ENCODE results near the gene JAG2.

The JAG2 gene

DNA sequence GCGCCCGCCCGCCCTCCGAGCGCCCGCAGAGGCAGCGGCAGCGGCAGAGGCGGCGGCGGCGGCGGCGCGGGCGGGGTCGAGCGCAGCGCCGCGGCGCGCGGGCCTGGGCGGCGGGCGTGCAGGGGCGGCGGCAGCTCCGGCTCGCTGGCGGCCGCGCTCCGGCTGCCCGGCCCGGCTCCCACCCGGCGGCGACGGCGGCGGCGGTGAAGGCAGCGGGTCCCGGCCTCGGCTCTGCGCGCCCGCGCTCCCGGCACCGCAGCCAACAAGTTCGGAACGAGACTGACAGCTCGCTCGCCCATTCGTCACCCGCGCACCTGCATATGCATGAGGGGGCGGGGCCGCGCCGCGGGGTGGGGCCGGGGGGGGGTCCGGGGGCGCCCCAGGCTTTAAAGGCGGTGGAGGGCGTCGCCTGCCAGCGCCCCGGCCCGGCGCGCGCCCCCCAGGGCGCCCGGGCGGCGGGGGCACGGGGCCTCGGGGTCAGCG, at the start of gene JAG2:
Gene JAG2, minus strand, starts transcription at position 281 of the 483 bp plus-strand sequence. CDS start 356 bp downstream, outside the sequence.
- DNase-seq, result peak; percentile 29

- no peak for DNase-seq
These were observed 49.2 kb upstream of the JAG2 start for GRCh38 chr14:105217774-105218173.

GRCh38 chr14:105216490-105217247, 48.1 kb upstream of the JAG2 start:
- DNase-seq, result no peak

- DNase-seq, result no peak
These were observed 47.0 kb upstream of the JAG2 start for GRCh38 chr14:105215602-105216001.

GRCh38 chr14:105214324-105214915, 45.8 kb upstream of the JAG2 start:
- no peak for DNase-seq

GRCh38 chr14:105213361-105213760, 44.8 kb upstream of the JAG2 start:
- no peak for DNase-seq

DNA sequence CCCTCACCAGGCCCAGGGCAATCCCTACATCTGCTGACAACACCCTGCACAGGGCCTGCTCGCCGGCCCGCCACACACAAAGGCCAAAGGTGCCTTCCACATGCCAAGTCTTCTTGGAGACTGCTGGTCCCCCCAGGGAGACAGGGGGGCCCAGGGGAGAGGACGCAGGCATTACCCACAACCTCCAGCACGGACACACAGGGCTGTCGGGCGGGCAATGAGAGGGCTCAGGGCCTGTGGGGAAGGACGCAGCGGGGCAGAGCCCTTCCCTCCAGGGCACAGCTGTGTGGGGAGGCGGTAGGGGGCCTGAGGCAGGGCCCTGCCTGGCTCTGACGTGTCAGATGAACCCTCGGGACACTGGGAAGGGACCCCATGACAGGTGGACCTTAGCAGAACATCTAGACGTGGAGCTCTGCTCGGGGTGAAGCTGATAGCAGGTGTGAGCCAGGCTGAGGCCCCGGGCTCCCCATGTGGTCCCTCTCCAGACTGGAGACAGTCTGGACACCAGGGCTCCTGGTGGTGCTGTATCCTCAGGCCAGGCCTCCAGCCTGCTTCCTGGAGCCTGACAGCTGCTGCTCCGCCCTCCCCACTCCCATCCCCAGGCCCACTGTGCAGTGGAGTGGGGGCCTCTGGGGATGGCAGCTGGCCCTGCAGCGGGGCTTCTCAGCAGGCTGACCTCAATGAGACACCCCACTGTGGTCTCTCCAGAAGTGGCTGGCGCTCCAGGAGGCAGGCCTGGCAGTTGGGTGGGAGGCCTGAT, 44.1 kb upstream of the JAG2 start:
- no peak for DNase-seq

DNA sequence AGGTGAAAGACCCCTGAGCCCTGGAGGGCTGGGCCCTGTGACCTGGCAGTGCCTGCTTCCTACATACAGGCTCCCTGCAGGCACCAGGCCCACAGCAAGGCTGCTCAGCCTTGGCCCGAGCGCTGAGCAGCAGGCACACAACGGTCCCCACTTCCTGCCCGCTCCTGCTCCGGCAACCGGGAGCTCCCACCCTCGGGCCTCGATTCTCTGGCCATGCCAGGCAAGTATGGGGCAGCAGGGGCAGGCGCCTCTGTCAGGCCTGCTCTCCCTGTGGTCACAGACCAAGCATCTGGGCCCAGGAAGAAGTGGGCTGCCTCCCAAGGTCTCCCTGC, 43.1 kb upstream of the JAG2 start:
- no peak for DNase-seq

GRCh38 chr14:105211086-105211757, 42.6 kb upstream of the JAG2 start:
- no peak for DNase-seq

- DNase-seq, result no peak
These were observed 41.9 kb upstream of the JAG2 start for GRCh38 chr14:105210266-105211025.

GRCh38 chr14:105209646-105210045, 41.1 kb upstream of the JAG2 start:
- no peak for DNase-seq

DNA sequence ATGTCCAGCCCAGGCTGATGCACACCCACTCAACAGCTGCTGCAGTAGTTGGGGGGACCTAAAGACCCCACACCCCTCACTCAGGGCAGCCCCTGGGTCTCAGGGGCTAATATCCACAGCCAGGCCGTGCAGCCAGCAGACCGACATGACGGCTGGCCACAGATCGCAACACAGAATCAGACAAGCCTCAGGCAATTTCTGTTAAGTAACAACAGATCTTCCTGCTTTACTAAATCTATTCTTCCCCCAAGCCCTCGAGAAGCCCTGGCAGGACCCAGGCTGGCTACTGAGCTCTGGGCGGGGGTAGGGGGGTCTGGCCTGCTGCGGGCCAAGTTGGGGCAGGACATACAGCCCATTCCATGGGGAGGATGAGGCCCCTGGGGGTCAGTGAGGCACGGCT, 40.5 kb upstream of the JAG2 start:
- no peak for DNase-seq

- no peak for DNase-seq
These were observed 40.1 kb upstream of the JAG2 start for GRCh38 chr14:105208738-105209075.

GRCh38 chr14:105207996-105208737, 39.6 kb upstream of the JAG2 start:
- DNase-seq, result no peak

DNA sequence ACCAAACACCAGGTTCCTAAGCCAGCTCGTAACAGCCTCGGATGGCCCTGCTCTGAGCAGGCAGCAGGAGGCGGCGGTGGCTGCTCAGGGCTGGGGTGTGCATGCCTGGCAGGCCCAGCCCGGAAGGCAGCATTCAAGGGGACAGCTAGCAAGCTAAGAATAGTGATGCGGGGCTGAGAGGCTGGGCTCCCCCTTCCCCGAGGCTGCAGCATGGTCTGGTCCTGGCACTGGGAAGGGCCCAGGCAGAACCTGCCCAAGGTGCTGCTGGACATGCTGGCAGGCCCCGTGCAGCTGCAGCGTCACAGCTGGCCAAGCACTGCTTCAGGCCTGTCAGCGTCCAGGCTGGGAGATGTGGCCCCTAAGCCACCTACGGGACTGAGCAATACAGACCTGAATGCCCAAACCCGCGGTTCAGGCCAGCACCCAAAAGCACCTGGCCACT, 38.9 kb upstream of the JAG2 start:
- no peak for DNase-seq

DNA sequence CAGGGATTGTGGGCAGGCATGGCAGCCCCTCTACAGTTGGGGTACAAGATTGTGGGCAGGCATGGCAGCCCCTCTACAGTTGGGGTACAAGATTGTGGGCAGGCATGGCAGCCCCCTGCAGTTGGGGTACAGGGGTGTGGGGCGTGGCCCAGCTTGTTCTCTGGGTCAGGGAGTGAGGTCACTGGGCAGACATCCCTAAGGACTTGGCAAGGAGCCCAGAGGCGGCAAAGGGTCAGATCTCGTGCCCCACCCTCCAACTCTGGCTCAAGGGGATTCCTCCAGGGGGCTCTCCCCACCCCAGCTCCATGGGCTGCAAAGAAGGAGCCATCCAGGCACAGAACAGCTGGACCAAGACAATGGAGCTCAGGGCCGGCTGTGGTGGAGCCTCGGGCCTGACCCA, 38.3 kb upstream of the JAG2 start:
- DNase-seq, result no peak

DNA sequence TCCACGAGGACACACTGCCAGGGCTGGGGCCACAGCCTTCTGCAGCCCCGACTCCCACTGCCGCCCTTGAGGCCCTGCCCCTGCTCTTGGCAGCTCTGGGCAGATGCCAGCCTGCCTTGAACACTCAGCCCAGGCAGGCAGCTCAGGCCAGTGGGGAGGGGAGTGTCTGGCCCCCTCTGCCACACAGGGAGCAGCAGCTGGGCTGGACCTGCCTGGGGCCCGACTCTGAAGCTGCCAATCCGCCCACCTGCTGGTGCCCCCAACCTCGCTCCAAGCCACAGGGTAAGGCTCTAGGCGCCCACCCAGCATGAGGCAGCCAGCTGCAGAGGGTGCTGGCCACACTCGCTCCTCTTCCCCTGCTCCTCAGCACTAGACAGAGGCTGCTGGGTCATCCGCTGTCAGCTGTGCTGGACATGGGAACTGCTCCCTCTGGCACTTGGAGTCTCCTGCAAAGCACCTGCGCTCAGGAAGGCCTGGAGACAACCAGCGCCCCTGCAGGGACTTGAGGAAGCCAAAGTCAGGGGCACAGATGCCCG, 37.2 kb upstream of the JAG2 start:
- DNase-seq, result no peak

DNA sequence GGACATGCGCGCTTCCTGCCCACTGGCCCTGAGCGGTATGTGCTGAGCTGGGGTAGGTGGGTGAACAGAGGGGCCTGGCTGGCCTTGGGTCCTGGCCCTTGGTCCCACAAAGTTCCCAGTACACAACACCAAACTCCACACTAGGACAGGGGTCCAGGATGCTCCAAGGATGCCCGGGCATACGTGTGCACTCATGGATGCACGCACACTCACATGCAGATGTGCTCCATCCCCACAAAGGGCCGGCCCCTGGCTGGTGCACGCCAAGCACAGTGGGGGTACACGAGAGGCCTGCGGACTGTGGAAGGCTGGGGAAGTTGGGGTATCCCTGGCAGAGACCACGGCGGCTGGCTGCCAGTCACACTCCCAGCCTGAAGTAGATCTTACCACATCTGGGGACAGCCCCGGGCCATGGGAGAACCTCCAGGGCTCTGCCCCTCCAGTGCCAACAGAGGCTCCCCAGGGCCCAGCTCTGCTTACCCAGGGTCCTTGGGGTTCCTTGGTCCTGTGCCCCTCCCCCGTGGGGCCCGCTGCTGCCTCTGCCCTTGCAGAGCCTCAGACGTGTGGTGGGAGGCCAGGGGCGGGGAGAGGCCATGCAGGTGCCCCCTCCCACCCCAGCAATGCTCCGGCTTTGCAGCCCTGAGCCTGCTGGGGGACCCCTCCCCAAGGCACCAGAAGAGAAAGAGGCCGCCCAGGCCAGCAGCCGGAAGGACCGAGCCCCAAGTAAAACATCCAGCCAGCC, 36.5 kb upstream of the JAG2 start:
- no peak for DNase-seq

GRCh38 chr14:105204206-105204930, 35.8 kb upstream of the JAG2 start:
- DNase-seq, result no peak

- DNase-seq, result no peak
These were observed 35.1 kb upstream of the JAG2 start for GRCh38 chr14:105203701-105204100.
